ENCODE results near the gene MYCBP2.
"Not testable (repeated sequence)": the region's sequence is repeated elsewhere in the genome, so short reads cannot be mapped to it uniquely, and the experiment has no call there.

MYCBP2 gene

GRCh38 chr13:77300176-77301037, 26.5 kb downstream of the MYCBP2 start:
- no peak for DNase-seq (ENCODE audit: low read depth in 1 of 2, low spot score in 1 of 2)

DNA sequence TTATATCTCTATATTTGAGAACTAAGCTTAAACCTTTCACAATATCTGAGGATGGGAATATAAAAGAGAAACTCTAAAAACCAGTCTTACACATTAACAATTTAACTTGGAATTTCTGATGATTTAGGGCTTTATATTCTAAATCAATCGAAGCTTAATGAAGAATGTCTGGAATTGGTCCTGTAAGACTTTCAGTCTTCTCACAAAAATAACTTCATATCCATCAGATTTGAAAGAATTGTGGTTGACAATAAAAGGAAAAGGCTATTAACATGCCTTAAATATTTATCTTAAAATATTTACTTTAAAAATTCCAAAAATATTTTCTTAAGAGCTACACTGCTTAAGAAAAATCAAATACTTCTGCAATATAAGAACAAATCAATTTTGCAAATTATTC, 27.3 kb downstream of the MYCBP2 start:
- no peak for DNase-seq (ENCODE audit: low read depth in 1 of 2, low spot score in 1 of 2)

DNA sequence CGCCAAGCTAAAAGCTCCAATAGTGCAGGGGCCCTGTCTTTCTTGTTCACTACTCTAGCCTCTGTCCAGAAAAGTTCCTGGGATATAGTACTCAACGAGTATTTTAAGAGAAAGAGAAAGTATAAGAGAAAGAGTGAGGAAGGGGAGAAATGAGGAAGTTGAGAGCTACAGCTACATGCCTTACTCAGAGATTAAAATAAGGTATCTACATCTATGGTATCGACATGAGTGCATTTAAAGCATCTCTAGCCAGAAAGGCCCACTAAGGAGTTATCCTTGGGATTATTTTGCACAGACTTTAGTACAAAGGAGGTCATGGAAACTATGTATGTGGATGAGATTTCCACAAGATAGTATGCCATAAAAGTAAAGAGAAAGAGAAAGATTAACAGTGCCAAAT, 28.5 kb downstream of the MYCBP2 start:
- no peak for DNase-seq (ENCODE audit: low read depth in 1 of 2, low spot score in 1 of 2)

GRCh38 chr13:77291774-77292173, 35.1 kb downstream of the MYCBP2 start:
- DNase-seq (ENCODE audit: low read depth in 1 of 2, low spot score in 1 of 2) = no peak

- no peak for DNase-seq (ENCODE audit: low read depth in 1 of 2, low spot score in 1 of 2)
Measured at GRCh38 chr13:77290342-77290741, 36.6 kb downstream of the MYCBP2 start.

DNA sequence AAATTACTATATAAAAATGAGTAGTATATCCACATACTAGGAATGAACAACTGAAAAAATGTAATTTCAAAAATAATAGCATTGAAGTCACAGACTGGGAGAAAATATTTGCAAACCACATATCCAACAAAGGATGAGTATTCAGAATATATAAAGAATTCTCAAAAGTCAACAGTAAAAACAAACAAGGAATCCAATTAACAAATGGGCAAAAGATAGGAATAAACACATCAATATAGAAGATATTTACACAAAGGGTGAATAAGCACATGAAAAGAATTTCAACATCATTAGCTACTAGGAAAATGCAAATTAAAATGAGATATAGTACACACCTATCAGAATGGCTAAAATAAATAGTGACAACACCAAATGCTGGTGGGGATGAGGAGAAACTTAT, 37.0 kb downstream of the MYCBP2 start:
- DNase-seq (ENCODE audit: low read depth in 1 of 2, low spot score in 1 of 2) = no peak

DNA sequence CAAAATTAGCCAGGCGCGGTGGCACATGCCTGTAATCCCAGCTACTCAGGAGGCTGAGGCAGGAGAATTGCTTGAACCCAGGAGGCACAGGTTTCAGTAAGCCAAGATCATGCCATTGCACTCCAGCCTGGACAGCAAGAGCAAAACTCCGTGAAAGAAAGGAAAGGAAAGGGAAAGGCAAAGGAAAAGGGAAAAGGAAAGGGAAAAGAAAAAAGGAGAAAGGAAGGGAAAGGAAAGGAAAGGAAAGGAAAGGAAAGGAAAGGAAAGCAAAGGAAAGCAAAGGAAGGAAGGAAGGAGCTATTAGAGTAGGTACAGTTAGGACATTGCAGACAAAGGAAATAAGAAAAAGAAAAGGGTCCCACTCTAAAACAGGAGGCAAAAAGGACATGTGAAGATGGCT, 41.3 kb downstream of the MYCBP2 start:
- DNase-seq (ENCODE audit: low read depth in 1 of 2, low spot score in 1 of 2) = not testable (repeated sequence)

DNA sequence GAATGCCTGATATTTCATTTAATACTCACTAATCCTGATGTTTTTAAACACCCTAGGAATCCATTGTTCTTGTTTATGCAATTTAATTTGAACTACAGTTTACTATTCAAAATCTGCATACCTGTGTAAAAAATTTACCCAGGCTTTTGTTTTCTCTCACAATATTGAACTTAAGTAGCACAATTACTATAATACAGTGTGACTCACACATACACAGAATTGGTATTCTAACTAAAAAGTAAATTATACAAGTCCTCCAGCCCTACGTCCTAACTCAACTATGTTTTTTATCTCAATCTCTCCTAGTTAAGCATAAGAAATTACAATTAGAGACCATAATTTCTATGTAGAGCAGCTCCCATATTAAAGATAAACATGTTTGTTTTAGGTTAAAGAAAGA, 41.8 kb downstream of the MYCBP2 start:
- no peak for DNase-seq (ENCODE audit: low read depth in 1 of 2, low spot score in 1 of 2)

DNA sequence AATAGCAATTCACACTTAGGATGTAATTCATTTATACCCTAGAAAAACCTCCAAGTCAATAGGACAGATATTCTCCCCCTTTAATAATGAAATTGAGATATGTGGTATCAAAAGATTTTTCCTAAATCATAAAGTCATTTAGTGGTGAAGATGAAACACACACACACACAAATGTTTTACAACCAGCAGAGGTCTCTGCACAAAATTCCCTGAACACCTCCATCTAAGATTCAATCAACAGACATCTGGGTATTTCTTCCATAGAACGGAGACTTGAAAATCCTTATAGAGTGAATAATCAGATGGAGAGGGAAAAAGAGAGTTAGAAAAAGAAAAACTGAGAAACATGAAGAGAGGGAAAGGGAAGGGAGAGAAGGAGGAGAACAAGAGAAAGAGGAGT, 52.8 kb downstream of the MYCBP2 start:
- no peak for DNase-seq (ENCODE audit: low read depth in 1 of 2, low spot score in 1 of 2)

DNA sequence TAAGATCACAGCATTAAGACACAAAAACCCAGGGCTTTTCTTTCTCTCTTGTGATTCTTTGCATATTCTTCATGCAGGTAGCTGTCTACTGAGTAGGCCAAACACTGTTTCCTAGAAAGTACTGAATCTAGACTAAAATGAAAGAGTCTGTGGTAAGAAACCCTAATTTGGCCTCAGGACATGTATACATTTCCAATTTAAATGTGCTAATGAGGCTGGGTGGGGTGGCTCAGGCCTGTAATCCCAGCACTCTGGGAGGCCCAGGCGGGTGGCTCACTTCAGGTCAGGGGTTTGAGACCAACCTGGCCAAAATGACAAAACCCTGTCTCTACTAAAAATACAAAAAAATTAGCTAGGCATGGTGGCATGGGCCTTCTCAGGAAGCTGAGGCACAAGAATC, 57.8 kb downstream of the MYCBP2 start:
- DNase-seq (ENCODE audit: low read depth in 1 of 2, low spot score in 1 of 2) = no peak

- DNase-seq (ENCODE audit: low read depth in 1 of 2, low spot score in 1 of 2) = no peak
Measured at GRCh38 chr13:77267362-77267761, 59.5 kb downstream of the MYCBP2 start.

DNA sequence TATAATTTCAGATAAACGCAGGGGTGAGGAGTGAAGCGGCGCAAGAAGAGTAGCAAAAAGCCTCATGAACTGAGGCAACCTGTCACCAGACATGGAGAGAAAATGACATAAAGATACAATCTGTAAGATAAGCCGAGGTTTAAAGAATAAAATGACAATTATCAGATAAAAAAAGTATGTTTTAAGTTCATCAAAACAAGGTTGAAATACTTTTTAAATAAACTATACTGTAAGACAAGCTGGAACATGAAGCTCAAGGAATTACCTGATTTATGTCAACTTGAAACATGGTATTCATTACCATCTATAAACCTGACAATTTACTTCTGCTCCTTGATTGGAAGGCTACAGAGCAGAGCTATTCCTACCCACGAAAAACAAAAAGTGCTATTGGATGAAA, 61.6 kb downstream of the MYCBP2 start:
- DNase-seq (ENCODE audit: low read depth in 1 of 2, low spot score in 1 of 2) = no peak

DNA sequence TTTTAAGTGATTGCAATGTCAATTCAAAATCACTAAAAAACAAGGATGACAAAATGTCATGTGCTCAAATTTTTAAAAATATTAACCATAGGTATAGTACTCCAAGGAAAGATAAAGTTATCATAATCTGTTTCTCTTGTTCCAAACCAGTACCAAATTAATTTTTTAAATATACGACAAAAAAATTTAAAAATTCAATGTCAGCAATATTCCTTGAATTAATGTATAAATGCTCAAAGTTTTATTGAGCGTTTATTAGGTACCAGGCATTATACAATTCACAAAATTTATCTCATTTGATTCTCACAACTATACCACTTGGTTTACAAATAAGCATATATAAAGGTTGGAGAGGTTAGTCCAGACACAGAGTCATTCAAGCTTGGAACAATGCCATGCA, 64.7 kb downstream of the MYCBP2 start:
- DNase-seq (ENCODE audit: low read depth in 1 of 2, low spot score in 1 of 2) = no peak

GRCh38 chr13:77250975-77251374, 75.9 kb downstream of the MYCBP2 start:
- DNase-seq (ENCODE audit: low read depth in 1 of 2, low spot score in 1 of 2) = no peak

GRCh38 chr13:77245224-77245623, 81.7 kb downstream of the MYCBP2 start:
- DNase-seq (ENCODE audit: low read depth in 1 of 2, low spot score in 1 of 2) = not testable (repeated sequence)

DNA sequence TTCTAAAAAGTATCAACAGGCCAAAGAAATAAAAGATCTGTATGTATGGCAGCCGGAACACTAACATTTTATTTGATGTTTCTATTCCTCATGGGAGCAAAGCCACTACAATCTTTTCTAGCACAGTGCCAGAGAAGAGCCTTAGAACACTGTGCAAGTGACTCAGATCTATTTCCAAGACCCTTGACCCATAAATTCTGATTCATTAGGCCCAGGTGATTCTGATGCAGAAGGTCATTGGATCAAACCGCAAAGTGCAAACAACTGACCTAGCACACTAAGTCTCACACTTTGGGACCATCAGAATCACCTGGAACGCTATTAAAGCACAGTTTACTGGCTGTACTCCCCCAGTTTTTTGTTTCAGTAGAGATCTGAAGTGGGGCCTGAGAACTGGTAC, 87.6 kb downstream of the MYCBP2 start:
- DNase-seq (ENCODE audit: low read depth in 1 of 2, low spot score in 1 of 2) = no peak

DNA sequence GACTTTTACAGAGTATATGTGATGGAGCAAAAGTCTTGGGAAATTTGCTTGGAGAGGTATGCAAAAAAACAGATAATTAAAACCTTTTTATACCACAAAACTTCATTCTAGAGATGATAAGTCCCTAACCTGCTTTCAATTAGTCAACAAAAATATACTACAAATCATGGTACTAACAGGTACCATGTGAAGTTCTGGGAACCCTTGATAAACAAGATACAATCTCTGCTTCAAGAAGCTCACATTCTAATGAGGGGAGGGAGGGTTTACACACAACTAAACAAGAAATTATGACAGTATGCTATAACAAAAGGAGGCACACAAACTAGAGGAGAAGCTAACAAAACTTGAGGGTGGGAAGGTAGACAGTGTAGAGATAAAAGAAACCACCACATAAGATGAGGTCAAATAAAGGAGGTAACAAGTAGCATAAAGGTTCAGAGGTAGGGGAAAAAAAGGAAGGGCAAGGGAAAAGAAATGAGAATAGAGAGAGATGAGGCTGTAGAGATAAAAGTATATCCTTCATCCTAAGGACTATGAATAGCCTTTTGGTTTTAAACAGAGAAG, 91.4 kb downstream of the MYCBP2 start:
- no peak for DNase-seq (ENCODE audit: low read depth in 1 of 2, low spot score in 1 of 2)

DNA sequence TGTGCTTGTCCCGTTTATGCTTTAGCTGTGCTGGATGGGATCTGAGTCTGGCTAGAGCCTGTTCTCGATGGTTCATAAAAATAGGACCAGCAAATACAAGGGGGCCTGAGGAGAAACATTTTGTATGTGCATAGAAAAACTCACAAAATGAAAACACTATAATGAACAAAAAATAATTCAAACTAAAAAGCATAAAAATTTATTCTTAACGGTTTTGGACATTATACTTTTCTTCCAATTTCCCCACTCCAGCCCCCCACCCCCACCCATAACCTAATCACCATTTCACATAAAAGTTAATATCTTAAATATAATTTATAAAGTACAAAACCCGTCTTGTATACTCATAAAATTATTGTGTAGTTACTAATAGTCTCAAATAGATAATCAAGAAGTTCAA, 93.7 kb downstream of the MYCBP2 start:
- no peak for DNase-seq (ENCODE audit: low read depth in 1 of 2, low spot score in 1 of 2)

GRCh38 chr13:77230560-77230959, 96.3 kb downstream of the MYCBP2 start:
- DNase-seq (ENCODE audit: low read depth in 1 of 2, low spot score in 1 of 2) = no peak

- DNase-seq (ENCODE audit: low read depth in 1 of 2, low spot score in 1 of 2) = no peak
Measured at GRCh38 chr13:77225946-77226345, 100.9 kb downstream of the MYCBP2 start.

DNA sequence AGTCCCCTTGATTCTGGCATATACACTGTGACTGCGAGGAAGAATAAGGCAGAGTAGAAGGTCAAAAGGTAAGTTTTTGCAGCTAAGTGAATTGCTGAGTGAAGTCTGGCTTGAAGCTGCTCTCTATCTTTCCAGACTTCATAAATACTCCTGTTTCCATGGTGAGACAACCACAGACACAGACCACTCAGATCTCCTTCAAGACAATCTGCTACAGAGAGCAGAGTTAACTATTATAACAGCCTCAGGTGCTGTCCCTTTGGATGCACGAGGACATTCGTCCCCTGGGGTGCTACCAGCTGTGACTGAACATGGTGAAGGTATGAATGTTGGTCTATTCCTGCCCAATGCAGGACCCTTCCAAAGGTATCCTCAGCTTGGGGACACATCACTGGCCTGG, 104.0 kb downstream of the MYCBP2 start:
- no peak for DNase-seq (ENCODE audit: low read depth in 1 of 2, low spot score in 1 of 2)

- no peak for DNase-seq (ENCODE audit: low read depth in 1 of 2, low spot score in 1 of 2)
Measured at GRCh38 chr13:77222000-77222690, 104.7 kb downstream of the MYCBP2 start.

Measured in activated CD4-positive, alpha-beta T cell treated with anti-CD3 and anti-CD28 coated beads, Interleukin-2, amount 50 U/mL, for 24 hours (primary cell).